Activated naive CD8-positive, alpha-beta T cell treated with anti-CD3 and anti-CD28 coated beads, Interleukin-2, amount 50 U/mL, for 16 hours (primary cell): ENCODE measurements around the gene ST3GAL3.

Experiments used
- DNase-seq: peaks from one replicate; pipeline ENCODE4 v3.0.0-alpha.2; 2020; ENCODE audit warnings: low read depth, low spot score

Gene ST3GAL3

GRCh38 chr1:43783671-43784205, 76.4 kb downstream of the ST3GAL3 start:
- no peak for DNase-seq

- no peak for DNase-seq
Observed at GRCh38 chr1:43786201-43786958, 79.0 kb downstream of the ST3GAL3 start.

GRCh38 chr1:43786960-43787359, 79.6 kb downstream of the ST3GAL3 start:
- DNase-seq = no peak

- DNase-seq = no peak
Observed at GRCh38 chr1:43789604-43790550, 82.5 kb downstream of the ST3GAL3 start.

- no peak for DNase-seq
Observed at GRCh38 chr1:43791243-43791642, 83.9 kb downstream of the ST3GAL3 start.

GRCh38 chr1:43796111-43796581, 88.8 kb downstream of the ST3GAL3 start:
- no peak for DNase-seq

- DNase-seq = no peak
Observed at GRCh38 chr1:43797891-43798290, 90.6 kb downstream of the ST3GAL3 start.

- no peak for DNase-seq
Observed at GRCh38 chr1:43799656-43800635, 92.6 kb downstream of the ST3GAL3 start.

GRCh38 chr1:43800771-43801170, 93.4 kb downstream of the ST3GAL3 start:
- no peak for DNase-seq

- no peak for DNase-seq
Observed at GRCh38 chr1:43801203-43801602, 93.9 kb downstream of the ST3GAL3 start.

GRCh38 chr1:43802356-43802980, 95.1 kb downstream of the ST3GAL3 start:
- DNase-seq = no peak

GRCh38 chr1:43803105-43803504, 95.8 kb downstream of the ST3GAL3 start:
- DNase-seq = no peak

GRCh38 chr1:43803646-43804045, 96.3 kb downstream of the ST3GAL3 start:
- no peak for DNase-seq

- DNase-seq = no peak
Observed at GRCh38 chr1:43804569-43804968, 97.2 kb downstream of the ST3GAL3 start.

GRCh38 chr1:43805340-43805739, 98.0 kb downstream of the ST3GAL3 start:
- DNase-seq = no peak

GRCh38 chr1:43806183-43806582, 98.8 kb downstream of the ST3GAL3 start:
- DNase-seq = no peak

GRCh38 chr1:43809097-43809673, 101.8 kb downstream of the ST3GAL3 start:
- no peak for DNase-seq

- no peak for DNase-seq
Observed at GRCh38 chr1:43812579-43812978, 105.2 kb downstream of the ST3GAL3 start.

- DNase-seq = no peak
Observed at GRCh38 chr1:43814401-43814800, 107.1 kb downstream of the ST3GAL3 start.

- no peak for DNase-seq
Observed at GRCh38 chr1:43817304-43817939, 110.1 kb downstream of the ST3GAL3 start.
